HG03354 (cell line): ENCODE data around the gene LANCL1.

ENCODE experiments used
- ATAC-seq: cut with Tn5 transposase; IDR thresholded peaks from one replicate; pipeline ENCODE4 v1.9.1; 2021; ENCODE audit warnings: mild to moderate bottlenecking; ENCODE audit not compliant: unreplicated experiment, poor library complexity, severe bottlenecking

The LANCL1 gene

DNA sequence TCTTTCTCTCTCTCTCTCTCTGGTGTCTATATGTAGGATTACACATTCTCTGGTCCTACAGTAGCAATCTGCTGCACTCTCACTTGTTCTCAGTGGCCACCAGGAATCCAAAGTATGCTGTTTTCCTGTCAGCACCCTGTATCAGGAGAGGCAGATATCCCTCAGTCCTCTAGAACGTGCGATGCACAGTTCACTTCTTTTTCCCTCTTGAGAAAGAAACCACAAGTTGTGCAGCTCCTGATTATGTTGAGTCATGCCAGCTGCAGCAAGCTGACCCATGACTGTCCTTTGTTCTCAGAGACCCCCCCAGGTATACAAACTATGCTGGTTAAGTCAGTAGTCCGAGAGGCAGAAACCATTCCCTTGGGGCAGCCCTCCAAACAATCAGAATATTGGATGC, 54.6 kb downstream of the LANCL1 start:
- no peak for ATAC-seq

GRCh38 chr2:210412660-210413059, 63.9 kb downstream of the LANCL1 start:
- no peak for ATAC-seq

- no peak for ATAC-seq
Observed at GRCh38 chr2:210410542-210410941, 66.0 kb downstream of the LANCL1 start.

- ATAC-seq = peak; percentile 72
Observed at GRCh38 chr2:210399440-210400041, 77.0 kb downstream of the LANCL1 start.

- no peak for ATAC-seq
Observed at GRCh38 chr2:210392469-210392881, 84.1 kb downstream of the LANCL1 start.

GRCh38 chr2:210389856-210390255, 86.7 kb downstream of the LANCL1 start:
- no peak for ATAC-seq

GRCh38 chr2:210388148-210388547, 88.4 kb downstream of the LANCL1 start:
- ATAC-seq = no peak

GRCh38 chr2:210387074-210387473, 89.5 kb downstream of the LANCL1 start:
- ATAC-seq = no peak
